ENCODE measurements around the gene PARN.

Gene PARN

GRCh38 chr16:14386115-14386514, 243.9 kb downstream of the PARN start:
- ATAC-seq: no peak

More at GRCh38 chr16:14386115-14386514, 243.9 kb downstream of the PARN start:
- TF ChIP-seq ZC3H10 (CRISPR knock-in tag; IDR thresholded peaks at IDR 0.05) (no peak), CREB5 (CRISPR knock-in tag; IDR thresholded peaks at IDR 0.05; ENCODE audit: low read depth) (no peak), OSR1 (CRISPR knock-in tag; IDR thresholded peaks at IDR 0.05) (no peak), TCF4 (CRISPR knock-in tag; IDR thresholded peaks at IDR 0.05; ENCODE audit: borderline replicate concordance) (no peak), GLIS3 (CRISPR knock-in tag; IDR thresholded peaks at IDR 0.05) (no peak), CSRNP3 (CRISPR knock-in tag; IDR thresholded peaks at IDR 0.05) (no peak)

Measured in SK-N-SH treated with all-trans-retinoic acid at 6 μM for 48 hours (cell line).